Stimulated activated CD4-positive, alpha-beta T cell treated with anti-CD3 and anti-CD28 coated beads, TNF-alpha, amount 100 ng/mL, for 1 hour (primary cell): ENCODE measurements around the gene AGAP9.
"Not testable (repeated sequence)": the region's sequence is repeated elsewhere in the genome, so short reads cannot be mapped to it uniquely, and the experiment has no call there.

Experiments used
- DNase-seq, 3 donors: peaks; one replicate each; pipeline ENCODE4 v3.0.0-alpha.2; 2020; ENCODE audit warnings: low read depth in 3 of 3, low spot score in 1 of 3

Gene AGAP9

GRCh38 chr10:47523475-47523874, at the start of gene AGAP9:
Gene AGAP9, minus strand, starts transcription at chr10:47523638. Its CDS starts 112 bp downstream, at chr10:47523526.
- DNase-seq: not testable (repeated sequence)

- DNase-seq: not testable (repeated sequence)
Observed at GRCh38 chr10:47571138-47571912, 47.9 kb upstream of the AGAP9 start.

DNA sequence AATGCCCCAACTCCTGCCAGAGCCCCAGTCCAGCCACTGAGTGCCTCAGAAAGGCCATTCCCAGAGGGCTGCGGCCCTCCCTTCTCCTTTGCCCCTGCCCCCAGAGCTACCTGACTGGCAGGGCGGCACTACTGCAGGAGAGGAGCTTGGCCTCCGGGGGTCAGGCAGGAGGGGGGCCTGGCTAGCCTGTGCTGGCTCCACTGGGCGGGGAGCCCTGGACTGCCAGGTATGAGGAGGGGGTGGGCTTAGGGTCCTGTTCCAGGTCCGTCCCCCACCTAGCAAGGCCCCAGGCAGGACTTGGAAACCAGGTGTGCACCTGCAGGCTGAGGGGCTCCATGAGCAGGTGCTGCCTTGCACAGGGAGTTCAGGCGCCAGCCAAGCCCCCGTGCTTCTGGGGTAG, 43.3 kb upstream of the AGAP9 start:
- not testable (repeated sequence) for DNase-seq

DNA sequence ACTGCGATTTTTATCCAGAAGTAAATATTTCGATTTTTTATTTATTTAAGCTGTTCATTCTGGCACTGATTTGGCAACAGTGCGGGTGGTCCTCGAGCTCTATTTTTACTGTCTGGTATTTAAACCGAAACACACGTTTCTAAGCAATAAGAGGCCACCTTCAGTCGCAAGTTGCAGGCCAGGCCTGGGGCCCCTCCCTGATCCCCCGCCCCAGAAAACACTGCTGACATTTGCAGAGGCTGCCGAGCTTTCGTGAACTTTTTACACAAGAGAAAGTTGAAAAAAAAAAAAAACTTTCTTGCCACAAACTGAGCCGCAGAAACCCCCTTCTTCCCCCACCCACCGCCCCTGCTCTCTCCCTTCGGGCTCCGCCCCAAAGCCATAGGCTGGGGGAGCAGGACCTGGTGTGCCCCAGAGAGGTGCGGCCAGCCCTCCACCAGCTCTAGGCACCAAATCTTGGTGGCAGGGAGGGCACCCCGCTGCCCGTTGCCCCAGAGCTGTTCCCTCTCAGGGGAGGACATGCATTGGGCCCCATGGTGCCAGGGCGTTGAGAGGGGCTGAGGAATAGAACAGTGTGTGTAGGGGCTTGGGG, 42.8 kb upstream of the AGAP9 start:
- not testable (repeated sequence) for DNase-seq

- DNase-seq: not testable (repeated sequence)
Observed at GRCh38 chr10:47565517-47565920, 42.1 kb upstream of the AGAP9 start.

- not testable (repeated sequence) for DNase-seq
Observed at GRCh38 chr10:47564953-47565352, 41.5 kb upstream of the AGAP9 start.

DNA sequence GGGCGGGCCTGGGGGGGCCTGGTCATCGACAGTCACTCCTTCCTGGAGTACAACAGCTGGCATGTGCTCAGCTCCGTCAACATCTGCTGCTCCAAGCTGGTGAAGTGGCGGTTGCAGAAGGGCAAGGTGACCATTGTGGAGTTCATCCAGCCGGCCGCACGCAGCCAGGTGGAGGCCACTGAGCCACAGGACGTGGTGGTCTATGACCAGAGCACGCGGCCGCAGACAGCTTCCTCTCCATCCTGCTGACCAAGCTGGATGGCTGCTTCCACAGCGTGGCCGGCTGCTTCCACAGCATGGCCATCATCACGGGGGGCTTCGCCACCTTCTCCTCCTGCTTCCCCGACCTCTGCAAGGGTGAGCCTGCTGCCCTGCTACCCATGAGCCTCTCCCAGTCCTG, 40.9 kb upstream of the AGAP9 start:
- not testable (repeated sequence) for DNase-seq

DNA sequence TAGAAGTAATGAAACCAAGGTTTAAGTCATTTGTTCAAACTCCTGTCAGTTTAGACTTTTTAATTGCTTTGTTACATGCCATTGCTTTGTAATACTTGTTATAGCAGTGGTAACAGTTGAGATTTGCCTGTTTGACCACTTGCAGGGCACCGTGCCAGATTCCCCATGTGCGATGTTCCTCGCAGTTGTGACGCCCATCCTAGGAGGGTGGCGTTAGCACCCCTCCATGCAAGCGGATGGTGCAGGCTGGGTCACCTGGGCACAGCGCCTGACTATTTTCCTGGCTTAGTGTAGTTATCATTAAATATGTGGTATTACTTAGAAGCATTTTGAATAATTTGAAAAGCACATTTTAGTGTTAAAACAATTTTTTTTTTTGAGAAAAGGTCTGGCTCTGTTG, 37.0 kb upstream of the AGAP9 start:
- not testable (repeated sequence) for DNase-seq

- DNase-seq: not testable (repeated sequence)
Observed at GRCh38 chr10:47559718-47560308, 36.4 kb upstream of the AGAP9 start.

- DNase-seq: not testable (repeated sequence)
Observed at GRCh38 chr10:47558109-47558508, 34.7 kb upstream of the AGAP9 start.

DNA sequence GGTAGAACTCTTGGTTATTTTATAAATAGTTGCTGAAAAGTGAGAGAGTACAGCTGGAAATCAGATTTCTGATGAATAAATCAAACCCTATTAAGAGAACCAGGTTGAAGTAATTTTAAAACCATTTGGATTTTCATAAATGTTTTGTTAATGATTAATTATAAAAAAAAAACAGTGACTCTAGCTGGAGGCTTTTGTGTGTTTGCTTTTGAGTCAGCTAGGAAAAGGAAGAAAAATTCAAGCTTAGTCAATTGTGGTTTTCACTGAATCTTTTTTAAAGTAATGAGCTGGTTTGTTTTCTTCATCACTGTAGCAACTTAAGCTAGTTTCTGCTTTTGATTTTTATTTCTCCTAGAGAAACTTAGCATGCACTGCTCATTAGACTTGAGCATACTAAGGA, 34.2 kb upstream of the AGAP9 start:
- DNase-seq: not testable (repeated sequence)

GRCh38 chr10:47555334-47555733, 31.9 kb upstream of the AGAP9 start:
- DNase-seq: not testable (repeated sequence)

DNA sequence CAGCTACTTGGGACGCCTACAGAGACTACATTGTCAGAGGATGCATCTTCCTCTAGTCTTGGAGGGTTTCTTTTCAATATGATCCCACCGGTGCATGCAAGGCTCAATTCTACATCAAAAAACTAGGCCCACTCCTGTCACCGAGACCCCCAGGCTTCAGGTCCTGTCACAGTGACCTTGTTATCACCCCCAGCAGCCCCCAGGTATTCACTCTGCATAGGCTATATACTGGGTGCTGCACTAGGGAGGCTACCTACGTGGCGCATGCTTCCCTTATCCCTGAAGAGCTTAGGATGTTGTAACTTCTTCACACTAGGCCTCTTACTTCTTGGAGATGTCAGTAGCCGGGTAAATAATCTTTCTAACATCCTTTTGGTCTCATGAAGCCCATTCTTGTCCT, 31.1 kb upstream of the AGAP9 start:
- DNase-seq: not testable (repeated sequence)

DNA sequence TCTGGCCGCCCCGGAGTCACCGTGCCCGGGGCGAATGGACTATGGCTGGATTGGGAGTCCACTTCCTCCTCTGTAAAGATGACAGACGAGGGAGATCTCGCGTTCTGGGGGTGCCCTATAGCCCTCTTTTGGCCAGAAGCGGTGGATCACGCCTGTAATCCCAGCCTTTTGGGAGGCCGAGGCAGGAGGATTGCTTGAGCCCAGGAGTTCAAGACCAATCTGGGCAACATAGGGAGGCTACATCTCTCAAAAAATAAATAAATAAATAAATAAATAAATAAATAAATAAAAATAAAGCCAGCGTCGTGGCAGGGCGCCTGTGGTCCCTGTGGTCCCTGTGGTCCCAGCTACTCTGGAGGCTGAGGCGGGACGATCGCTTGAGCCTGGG, 30.4 kb upstream of the AGAP9 start:
- peak in 1 of 3 donors; percentile 4 for DNase-seq

DNA sequence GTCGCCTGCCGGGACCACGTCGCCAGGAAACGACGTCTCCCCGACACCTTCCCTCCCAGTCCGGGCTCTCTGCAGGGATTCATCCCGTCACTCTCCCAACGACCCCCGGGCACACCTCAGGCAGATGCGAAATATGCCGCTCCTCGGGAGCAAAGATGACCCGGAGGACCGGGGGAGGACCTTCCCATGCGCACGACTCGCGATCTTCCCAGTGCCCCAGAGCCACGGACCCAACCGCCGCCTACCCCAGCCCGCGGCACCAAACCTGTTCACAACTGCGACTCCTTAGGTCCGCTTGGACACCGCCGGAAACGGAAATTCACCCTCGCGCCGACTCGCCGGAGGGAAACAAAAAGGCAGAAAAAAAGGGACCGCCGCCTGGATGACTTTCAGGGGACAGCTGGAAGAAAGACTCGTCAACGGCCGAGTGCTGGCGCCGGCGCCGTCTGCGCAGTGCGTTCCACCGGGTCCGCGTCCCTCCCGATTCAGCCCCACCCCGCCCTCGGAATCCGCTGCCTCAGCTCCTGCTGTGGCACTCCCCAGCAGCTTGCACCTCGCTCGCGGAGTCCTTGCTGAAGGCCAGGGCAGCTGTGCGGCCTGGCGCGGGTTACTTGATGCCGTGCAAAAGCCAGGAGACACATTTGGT, 29.9 kb upstream of the AGAP9 start:
- DNase-seq: peak; percentile 32 to 74 (median 53)

GRCh38 chr10:47552719-47553118, 29.3 kb upstream of the AGAP9 start:
- peak in 2 of 3 donors; percentile 12 to 14 for DNase-seq

- not testable (repeated sequence) for DNase-seq
Observed at GRCh38 chr10:47547286-47547685, 23.8 kb upstream of the AGAP9 start.

GRCh38 chr10:47536430-47536829, 13.0 kb upstream of the AGAP9 start:
- not testable (repeated sequence) for DNase-seq

- DNase-seq: not testable (repeated sequence)
Observed at GRCh38 chr10:47502313-47502712, 21.1 kb downstream of the AGAP9 start.

- not testable (repeated sequence) for DNase-seq
Observed at GRCh38 chr10:47494226-47494625, 29.2 kb downstream of the AGAP9 start.

DNA sequence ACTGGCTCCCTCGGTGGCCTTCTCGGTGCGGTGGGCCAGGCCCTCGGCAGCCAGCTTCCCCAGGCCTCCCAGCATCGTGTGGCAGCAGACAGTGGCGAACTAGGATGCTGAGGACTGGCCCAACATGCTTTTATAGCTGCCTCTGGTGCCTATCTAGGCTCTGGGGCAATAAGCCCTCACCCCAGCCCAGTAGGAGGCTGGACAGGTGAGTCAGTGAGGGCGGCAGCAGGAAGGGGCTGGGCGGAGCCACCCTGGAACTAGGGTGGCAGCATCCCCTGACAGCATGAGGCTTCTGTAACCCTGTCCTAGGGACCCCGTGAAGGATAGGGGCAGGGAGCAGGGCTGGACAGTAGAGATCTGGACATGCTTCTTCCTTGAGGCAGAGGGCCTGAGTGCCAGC, 31.8 kb downstream of the AGAP9 start, which contains the start of gene FAM25G:
TSS of gene FAM25G (minus strand) at position 101 of the 400 bp plus-strand sequence. CDS start at position 75, 26 bp downstream.
- not testable (repeated sequence) for DNase-seq
